ENCODE data around the gene COQ7.

Gene COQ7

GRCh38 chr16:19067349-19068236 lies at the start of gene COQ7:
TSS of gene COQ7 (plus strand) at chr16:19067614. CDS start at chr16:19067665, 51 bp downstream.
- DNase-seq, result peak; percentile 100

DNA sequence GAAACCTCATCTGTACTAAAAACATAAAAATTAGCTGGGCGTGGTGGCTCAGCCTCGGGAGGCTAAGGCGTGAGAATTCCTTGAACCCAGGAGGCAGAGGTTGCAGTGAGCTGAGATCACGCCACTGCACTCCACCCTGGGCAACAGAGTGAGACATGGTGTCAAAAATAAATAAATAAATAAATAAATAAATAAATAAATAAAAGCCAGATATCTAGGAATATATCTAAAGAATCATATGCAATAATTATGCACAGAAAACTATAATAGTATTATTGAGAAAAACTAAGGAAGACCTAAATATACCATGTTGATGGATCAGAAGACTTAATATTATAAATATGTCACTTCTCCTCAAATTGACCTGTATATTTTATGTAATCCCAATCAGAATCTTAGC lies 46.7 kb upstream of the COQ7 start:
- DNase-seq, result no peak

DNA sequence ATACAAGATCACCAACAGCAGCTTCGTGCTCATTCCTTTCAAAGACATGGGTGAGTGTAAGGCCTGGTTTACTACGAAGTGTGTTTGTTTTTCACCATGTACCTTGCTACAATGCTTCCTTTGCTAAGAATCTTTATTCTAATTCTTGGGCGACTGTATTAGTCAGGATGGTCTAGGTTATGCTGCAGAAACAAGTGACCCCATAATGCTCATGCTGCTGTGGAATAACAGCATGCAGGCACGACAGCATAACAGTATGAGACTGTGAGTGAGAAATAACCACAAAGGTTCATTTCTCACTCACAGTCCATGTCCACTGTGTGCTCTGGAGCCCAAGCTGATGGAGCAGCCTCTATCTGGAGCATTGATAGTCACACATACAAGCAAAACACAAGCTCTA lies 45.7 kb upstream of the COQ7 start:
- no peak for DNase-seq

DNA sequence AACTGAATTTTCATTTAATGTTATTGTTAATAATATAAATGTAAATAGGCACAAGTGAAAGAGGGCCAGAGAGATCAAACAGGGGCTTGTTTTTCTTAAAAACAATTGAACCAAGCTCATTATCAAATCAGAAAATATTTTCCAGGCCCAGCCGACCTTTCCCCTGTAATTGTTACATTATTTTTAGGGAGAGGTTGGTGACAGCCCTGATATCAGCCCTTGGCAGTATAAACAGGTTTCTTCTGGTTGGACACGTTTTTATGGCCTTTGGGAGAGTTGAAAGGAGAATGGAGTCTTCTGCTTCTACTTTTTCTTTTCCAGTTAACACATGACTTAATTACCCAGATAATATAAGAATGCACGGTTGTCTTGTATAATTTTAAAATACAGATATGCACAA lies 40.0 kb upstream of the COQ7 start:
- no peak for DNase-seq

DNA sequence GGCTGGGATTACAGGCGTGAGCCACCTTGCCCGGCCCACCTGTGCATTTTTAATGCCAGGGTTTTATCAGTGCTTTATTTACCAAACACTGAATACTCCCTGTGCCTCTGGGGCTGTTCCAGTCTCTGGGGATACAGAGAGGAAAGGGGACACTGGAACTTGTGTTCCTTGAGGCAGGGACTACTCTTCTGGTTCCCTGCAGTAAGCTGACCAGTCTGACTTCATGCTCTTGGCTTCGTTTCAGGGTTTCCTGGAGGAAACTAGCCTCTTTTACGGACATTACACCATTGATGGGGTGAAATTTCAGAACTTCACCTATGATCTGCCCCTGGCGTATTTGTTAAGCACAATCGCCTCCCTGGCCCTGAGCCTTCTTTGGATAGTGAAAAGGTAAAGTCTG lies 37.4 kb upstream of the COQ7 start:
- DNase-seq, result no peak

GRCh38 chr16:19031738-19032137 lies 35.7 kb upstream of the COQ7 start:
- DNase-seq, result no peak

DNA sequence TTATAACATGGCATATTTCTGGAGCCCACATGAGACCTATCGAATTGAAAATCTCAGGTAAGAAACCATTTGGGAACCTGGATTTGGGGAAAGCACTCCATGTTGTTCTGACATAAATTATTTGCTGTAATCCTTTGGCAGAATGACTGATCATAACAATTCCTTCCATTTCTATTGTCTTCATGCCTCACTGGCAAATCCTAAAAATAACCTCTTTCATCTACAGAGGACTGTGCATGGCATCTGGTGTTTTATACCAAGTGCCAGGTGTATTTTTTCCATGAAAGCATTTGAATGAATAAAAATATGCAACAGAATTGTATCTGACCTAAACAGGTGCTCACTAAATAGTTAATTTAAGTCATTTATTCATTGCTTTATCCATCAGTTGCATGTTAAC lies 33.7 kb upstream of the COQ7 start:
- no peak for DNase-seq

- DNase-seq, result no peak
Observed at GRCh38 chr16:19040400-19040799, 27.0 kb upstream of the COQ7 start.

- DNase-seq, result no peak
Observed at GRCh38 chr16:19044769-19045168, 22.6 kb upstream of the COQ7 start.

DNA sequence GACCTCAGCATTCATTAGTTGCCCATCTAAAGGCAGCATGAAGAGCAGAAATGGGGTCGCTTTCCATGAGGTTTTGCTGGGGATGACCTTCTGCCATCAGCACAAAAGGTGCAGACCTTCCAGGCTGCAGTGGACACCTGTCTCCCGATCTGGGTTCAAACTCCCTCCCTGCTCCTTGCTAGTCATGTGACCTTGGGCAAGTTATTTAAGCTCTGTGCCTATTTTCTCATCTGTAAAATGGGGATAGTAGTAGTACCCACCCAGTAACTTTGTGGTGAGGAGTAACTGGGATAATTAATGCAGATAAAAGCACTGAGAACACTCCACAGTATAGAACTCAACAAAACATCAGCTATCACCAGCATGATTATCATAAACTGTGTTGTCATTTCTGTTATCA lies 21.4 kb upstream of the COQ7 start:
- no peak for DNase-seq

DNA sequence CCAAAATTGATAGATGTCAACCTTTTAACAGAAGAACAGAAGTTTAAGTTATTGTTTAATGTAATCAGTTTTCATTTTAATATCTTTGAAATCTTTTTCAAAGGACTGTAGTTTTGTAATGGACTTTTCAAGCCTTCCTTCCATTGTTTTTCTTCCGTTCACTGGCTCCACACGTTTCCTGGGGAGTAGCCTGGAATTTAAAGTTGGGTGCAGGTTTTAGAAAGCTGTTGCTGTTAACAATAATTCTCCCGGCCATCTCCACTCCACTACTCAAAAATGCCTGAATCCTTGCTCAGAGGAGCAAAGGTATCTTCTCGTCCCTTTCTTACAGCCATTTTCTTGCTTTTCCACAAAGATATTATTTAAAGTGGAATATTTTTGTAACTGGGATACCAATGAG lies 4.7 kb upstream of the COQ7 start:
- DNase-seq, result no peak

DNA sequence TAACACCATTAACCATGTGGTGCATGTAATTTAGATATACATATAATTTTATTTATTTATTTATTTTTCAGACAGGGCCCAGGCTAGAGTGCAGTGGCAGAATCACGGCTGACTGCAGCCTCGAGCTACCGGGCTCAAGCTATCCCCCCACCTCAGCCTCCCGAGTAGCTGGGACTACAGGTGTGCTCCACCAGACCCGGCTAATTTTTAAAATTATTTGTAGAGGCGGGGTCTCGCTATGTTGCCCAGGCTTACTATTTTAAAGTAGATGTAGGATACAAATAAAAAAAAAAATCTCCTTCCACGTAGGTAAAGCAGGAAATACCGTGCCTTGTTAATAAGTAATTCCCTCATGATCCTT lies 446 bp upstream of the COQ7 start:
- DNase-seq, result no peak

DNA sequence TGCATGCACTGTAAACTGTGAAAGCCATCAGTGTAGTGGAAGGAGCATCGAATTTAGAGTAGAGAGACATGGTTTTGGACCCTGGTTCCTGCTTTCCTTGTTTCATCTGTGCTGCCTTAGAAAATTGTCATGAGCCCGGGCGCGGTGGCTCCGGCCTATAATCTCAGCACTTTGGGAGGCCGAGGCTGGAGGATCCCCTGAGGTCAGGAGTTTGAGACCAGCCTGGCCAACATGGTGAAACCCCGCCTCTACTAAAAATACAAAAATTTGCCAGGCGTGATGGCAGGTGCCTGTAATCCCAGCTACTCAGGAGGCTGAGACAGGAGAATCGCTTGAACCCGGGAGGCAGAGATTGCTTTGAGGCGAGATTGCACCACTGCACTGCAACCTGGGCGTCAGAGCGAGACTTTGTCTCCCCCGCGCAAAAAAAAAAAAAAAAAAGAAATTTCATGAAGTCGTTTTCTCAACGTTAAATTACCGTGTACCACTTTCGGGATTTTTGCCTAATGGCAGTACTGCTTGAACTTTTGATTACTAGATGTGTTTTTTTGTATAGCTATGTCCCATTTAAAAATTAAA lies 912 bp downstream of the COQ7 start:
- DNase-seq, result peak; percentile 44

GRCh38 chr16:19071811-19072777 lies 4.7 kb downstream of the COQ7 start:
- peak; percentile 55 for DNase-seq

DNA sequence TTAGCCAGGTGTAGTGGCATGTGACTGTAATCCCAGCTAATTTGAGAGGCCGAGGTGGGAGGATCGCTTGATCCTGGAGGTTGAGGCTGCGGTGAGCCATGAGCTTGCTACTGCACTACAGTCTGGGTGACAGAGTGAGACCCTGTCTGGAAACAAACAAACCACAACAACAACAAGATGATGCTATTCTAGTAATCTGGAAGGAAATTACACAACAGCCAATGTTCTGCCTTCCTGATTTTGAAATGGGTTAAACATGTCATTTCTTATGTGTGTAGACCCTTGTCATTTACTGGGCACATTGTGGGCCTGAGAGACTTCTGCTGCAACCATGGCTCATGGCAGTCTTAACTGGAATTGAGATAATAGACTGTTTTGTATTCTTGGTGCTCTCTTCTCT lies 5.9 kb downstream of the COQ7 start:
- DNase-seq, result no peak

DNA sequence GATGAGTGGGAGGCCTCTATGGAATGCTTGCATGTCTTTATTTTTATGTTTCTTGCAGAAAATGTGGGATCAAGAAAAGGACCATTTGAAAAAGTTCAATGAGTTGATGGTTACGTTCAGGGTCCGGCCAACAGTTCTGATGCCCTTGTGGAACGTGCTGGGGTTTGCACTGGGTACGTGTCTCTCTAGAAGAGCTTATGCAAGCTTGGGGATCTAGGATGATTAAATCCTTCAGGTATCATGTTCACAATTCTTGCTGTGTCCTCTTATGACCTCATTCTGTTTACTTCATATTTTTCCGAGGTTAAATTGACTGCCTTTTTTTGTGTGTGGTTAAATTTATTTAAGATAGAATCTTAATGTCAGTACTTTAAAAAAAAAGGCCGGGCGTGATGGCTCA lies 6.4 kb downstream of the COQ7 start:
- no peak for DNase-seq

- no peak for DNase-seq
Observed at GRCh38 chr16:19075511-19075910, 8.1 kb downstream of the COQ7 start.

DNA sequence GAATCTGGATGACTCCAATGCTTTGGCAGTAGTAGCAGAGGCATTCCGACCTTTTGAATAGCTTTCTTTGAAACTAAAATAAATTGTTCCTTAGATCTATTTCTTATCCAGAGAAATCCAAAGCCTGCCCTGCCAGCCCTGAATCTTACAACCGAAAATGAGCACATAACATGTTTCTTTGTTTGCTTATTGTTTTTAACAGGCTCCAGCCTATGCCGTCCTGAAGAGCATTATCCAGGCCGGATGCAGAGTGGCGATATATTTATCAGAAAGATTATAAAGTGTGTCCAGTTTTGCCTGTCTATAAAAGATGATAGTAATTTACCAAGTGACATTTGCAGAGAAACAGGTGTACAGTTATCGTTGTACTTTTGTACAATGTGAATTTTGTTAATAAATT lies 10.5 kb downstream of the COQ7 start:
- DNase-seq, result no peak

DNA sequence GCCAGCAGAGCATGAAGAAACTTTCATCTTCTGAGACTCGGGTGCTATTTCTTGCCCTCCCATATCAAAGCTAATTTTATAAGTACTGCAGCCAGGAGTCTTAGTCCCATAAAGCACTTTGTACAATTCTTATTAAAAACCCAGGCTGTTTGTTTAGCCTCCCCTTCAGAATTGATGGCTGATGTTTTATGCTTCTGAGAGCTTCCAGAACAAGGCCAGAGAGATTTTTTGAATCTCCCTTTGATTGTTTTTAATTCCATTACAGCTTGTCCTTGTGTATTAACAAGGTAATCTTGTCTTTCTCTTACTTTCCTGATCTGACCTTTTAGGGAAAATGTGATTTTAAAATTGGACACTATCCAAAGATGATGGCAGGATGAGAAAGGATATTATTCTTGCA lies 16.3 kb downstream of the COQ7 start:
- no peak for DNase-seq

DNA sequence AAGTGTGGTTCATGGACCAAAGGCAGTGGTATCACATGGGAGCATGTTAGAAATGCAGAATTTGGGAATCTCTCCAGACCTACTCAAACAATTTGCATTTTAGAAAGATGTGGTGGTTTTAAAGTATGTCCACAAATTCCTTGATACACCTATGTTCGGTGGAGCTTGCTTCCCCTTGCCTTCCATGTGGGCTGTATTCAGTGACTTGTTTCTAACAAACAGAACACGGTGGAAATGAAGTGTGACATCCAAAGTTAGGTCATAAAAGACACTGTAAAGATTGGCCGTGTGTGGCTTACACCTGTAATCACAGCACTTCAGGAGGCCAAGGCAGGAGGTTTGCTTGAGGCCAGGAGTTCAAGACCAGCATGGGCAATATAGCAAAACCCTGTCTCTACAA lies 16.7 kb downstream of the COQ7 start:
- DNase-seq, result no peak

- no peak for DNase-seq
Observed at GRCh38 chr16:19084879-19085278, 17.5 kb downstream of the COQ7 start.

- DNase-seq, result peak; percentile 42
Observed at GRCh38 chr16:19085679-19086200, 18.3 kb downstream of the COQ7 start.

Data from NCI-H69 (cell line).